GM12878 (cell line): ENCODE results near the gene DOLPP1. TPM values are rescaled to one million over a fixed set of nuclear protein-coding genes. Genes with fewer than 3 reads are reported as not detected.

ENCODE experiments used
- ATAC-seq: fragments of 200-7000 bp; cut with Tn5 transposase; 3 replicates; pipeline ENCODE4 v1.9.1; 2020; ENCODE audit warnings: mild to moderate bottlenecking, moderate library complexity
- BruUV-seq: library from RNA; stranded (reverse); fragments of 400-500 nt; replicated peaks from 2 replicates; lab custom pipeline; 2021; lab: Mats Ljungman, UMichigan
- CTCF ChIA-PET: fragments of 300-600 bp; sonication (Branson Sonifier 250); formaldehyde crosslinking; extraction: SDS; loops from one replicate; lab custom pipeline; 2021; ENCODE audit warnings: inconsistent platforms; lab: Yijun Ruan, JAX
- POLR2A ChIA-PET: fragments of 350-600 bp; formaldehyde crosslinking; extraction: SDS; loops from one replicate; lab custom pipeline; 2021; ENCODE audit warnings: inconsistent platforms; lab: Charles Lee
- RAD21 ChIA-PET: fragments of 300-600 bp; sonication (Branson Sonifier 250); formaldehyde crosslinking; loops from one replicate; lab custom pipeline; 2023; ENCODE audit warnings: antibody characterized with exemption; ENCODE audit not compliant: unreplicated experiment; lab: Charles Lee
- SMC1A ChIA-PET: fragments of 300-600 bp; sonication (Branson Sonifier 250); formaldehyde crosslinking; loops from one replicate; lab custom pipeline; 2023; ENCODE audit not compliant: unreplicated experiment, uncharacterized antibody; lab: Charles Lee
- DNase-seq: peaks from one replicate; pipeline ENCODE4 v3.0.0-alpha.2; 2011; ENCODE audit warnings: low read depth, low spot score
- FAIRE-seq: peaks from 3 replicates; lab custom pipeline; 2011; peaks lifted over from hg19 to GRCh38; lab: Jason Lieb, UNC
- H2AFZ ChIP-seq: 2 replicates; pipeline ENCODE4 v1.6.0; 2011; ENCODE audit warnings: low read depth, low read length, control low read depth; ENCODE audit not compliant: control insufficient read depth
- H3K27ac ChIP-seq: 2 replicates; pipeline ENCODE4 v1.5.1; 2011; ENCODE audit warnings: control low read depth; ENCODE audit not compliant: control insufficient read depth, insufficient read depth
- H3K27me3 ChIP-seq, 2 experiments: replicated peaks in 1 of 2; 2 replicates each; pipeline versions ENCODE4 v1.6.0 to v1.6.1; 2011; ENCODE audit warnings: low read length in 1 of 2; ENCODE audit not compliant: control insufficient read depth in 2 of 2, insufficient read depth in 2 of 2
- H3K36me3 ChIP-seq, 2 experiments: 2 replicates each; pipeline ENCODE4 v1.5.1; 2011; ENCODE audit warnings: low read length in 1 of 2; ENCODE audit not compliant: control insufficient read depth in 2 of 2, insufficient read depth in 2 of 2
- H3K4me1 ChIP-seq: 2 replicates; pipeline ENCODE4 v1.6.1; 2011; ENCODE audit warnings: mild to moderate bottlenecking, low read length, moderate library complexity, mixed read lengths; ENCODE audit not compliant: control insufficient read depth, insufficient read depth
- H3K4me2 ChIP-seq: 2 replicates; pipeline ENCODE4 v1.6.0; 2011; ENCODE audit warnings: control low read depth; ENCODE audit not compliant: control insufficient read depth, insufficient read depth
- H3K4me3 ChIP-seq: fragments of 200-600 bp; sonication (generic); 2 replicates; pipeline ENCODE4 v1.5.1; 2016
- H3K79me2 ChIP-seq: 2 replicates; pipeline ENCODE4 v1.6.0; 2011; ENCODE audit warnings: low read length; ENCODE audit not compliant: control insufficient read depth, insufficient read depth
- H3K9ac ChIP-seq: 2 replicates; pipeline ENCODE4 v1.8.0; 2011; ENCODE audit warnings: low read length, control low read depth, mixed read lengths; ENCODE audit not compliant: control insufficient read depth, insufficient read depth
- H3K9me3 ChIP-seq: replicated peaks from 3 replicates; pipeline ENCODE4 v1.5.1; 2011; ENCODE audit warnings: mild to moderate bottlenecking, low read length; ENCODE audit not compliant: control insufficient read depth, insufficient read depth
- H4K20me1 ChIP-seq: 2 replicates; pipeline ENCODE4 v1.6.0; 2011; ENCODE audit not compliant: control insufficient read depth, insufficient read depth
- ASH2L ChIP-seq: fragments of 300-600, 200-600 bp; sonication (generic); IDR thresholded peaks from 2 replicates; pipeline ENCODE4 v1.6.1; 2017; ENCODE audit warnings: low read depth, mild to moderate bottlenecking, borderline replicate concordance
- CBX3 ChIP-seq: fragments of 200-600 bp; sonication (generic); IDR thresholded peaks from 2 replicates; pipeline ENCODE4 v1.6.1; 2016; ENCODE audit warnings: low read depth, borderline replicate concordance
- EZH2 ChIP-seq: IDR thresholded peaks from 2 replicates; pipeline ENCODE4 v1.6.1; 2012; ENCODE audit warnings: low read depth, mild to moderate bottlenecking, control low read depth, inconsistent platforms, low read length, borderline replicate concordance; ENCODE audit not compliant: control insufficient read depth
- FOS ChIP-seq: IDR thresholded peaks from 3 replicates; pipeline ENCODE4 v1.6.1; 2011; ENCODE audit warnings: borderline replicate concordance; ENCODE audit not compliant: insufficient read length; ENCODE audit errors: extremely low read depth
- HCFC1 ChIP-seq: fragments of 150-350 bp; IDR thresholded peaks from 2 replicates; pipeline ENCODE4 v1.6.1; 2014; ENCODE audit warnings: low read length
- POLR2AphosphoS5 ChIP-seq: IDR thresholded peaks from 2 replicates; pipeline ENCODE4 v1.6.1; 2011; ENCODE audit warnings: mild to moderate bottlenecking, low read length, inconsistent platforms
- SMAD5 ChIP-seq: IDR thresholded peaks from 2 replicates; pipeline ENCODE4 v1.6.1; 2016; ENCODE audit warnings: antibody characterized with exemption, low read depth
- TBL1XR1 ChIP-seq: IDR thresholded peaks from 2 replicates; pipeline ENCODE4 v1.6.1; 2012; ENCODE audit warnings: low read depth, low read length, improper control_type of control experiment
- WGBS: methylation state at CpG from one replicate; pipeline ENCODE4 v1.1.6; 2016; ENCODE audit warnings: low lambda C conversion rate; ENCODE audit not compliant: insufficient replicate concordance, insufficient coverage; ENCODE audit errors: missing lambda C conversion rate; 5-methylcytosine and 5-hydroxymethylcytosine counted together
- in situ Hi-C: fragments of 300-500 bp; cut with MboI; formaldehyde crosslinking; loops from 9 replicates; pipeline ENCODE4 v1.14.3; 2018; ENCODE audit warnings: mixed read lengths
- intact Hi-C: fragments of 100-400 bp; cut with micrococcal nuclease; formaldehyde crosslinking; loops from one replicate; pipeline ENCODE4 v1.14.2; 2022; ENCODE audit not compliant: unreplicated experiment
- polyA plus RNA-seq, 11 experiments: library from polyadenylated mRNA; depleted of rRNA in 4 of 11; unstranded in 6 of 11; stranded (reverse) in 5 of 11; fragments of >200 nt; fragmentation: Nextera tagmentation in 4 of 11; fragmentation: Illumina TruSeq in 1 of 11; extraction: Ambion mirVana in 4 of 11; extraction: Trizol in 1 of 11; gene quantifications; 1 replicate in 1 of 11; 2 replicates in 10 of 11; pipeline versions ENCODE4 v1.2.1 to v1.2.3, GENCODE V29; 2011 to 2016; ENCODE audit warnings: inconsistent platforms in 2 of 11, missing spikeins in 2 of 11, low read depth in 1 of 11
- total RNA-seq, 4 experiments: library from RNA; depleted of rRNA in 3 of 4; stranded (reverse); fragments of >200 nt in 3 of 4; fragmentation: Illumina TruSeq in 1 of 4; extraction: Trizol in 1 of 4; gene quantifications; 2 replicates each; pipeline versions ENCODE4 v1.2.1 to v1.2.3, GENCODE V29; 2013 to 2021
- TF ChIP-seq, protein P1 (sequence below): fragments of 450-650 bp; IDR thresholded peaks from 2 replicates; pipeline ENCODE4 v1.6.1; 2018; ENCODE audit warnings: borderline replicate concordance, mild to moderate bottlenecking; ENCODE audit not compliant: partially characterized antibody
- TF ChIP-seq, protein P2 (sequence below): IDR thresholded peaks from 2 replicates; pipeline ENCODE4 v1.6.1; 2012; ENCODE audit warnings: low read depth, low read length, improper control_type of control experiment

Gene DOLPP1
- total and polyA plus RNA-seq, 10 of the 15 experiments (the other 5 are each of a cell fraction or from before 2014, with no cell fraction given): 0.76 to 19.9 (median 13.4) TPM

DNA sequence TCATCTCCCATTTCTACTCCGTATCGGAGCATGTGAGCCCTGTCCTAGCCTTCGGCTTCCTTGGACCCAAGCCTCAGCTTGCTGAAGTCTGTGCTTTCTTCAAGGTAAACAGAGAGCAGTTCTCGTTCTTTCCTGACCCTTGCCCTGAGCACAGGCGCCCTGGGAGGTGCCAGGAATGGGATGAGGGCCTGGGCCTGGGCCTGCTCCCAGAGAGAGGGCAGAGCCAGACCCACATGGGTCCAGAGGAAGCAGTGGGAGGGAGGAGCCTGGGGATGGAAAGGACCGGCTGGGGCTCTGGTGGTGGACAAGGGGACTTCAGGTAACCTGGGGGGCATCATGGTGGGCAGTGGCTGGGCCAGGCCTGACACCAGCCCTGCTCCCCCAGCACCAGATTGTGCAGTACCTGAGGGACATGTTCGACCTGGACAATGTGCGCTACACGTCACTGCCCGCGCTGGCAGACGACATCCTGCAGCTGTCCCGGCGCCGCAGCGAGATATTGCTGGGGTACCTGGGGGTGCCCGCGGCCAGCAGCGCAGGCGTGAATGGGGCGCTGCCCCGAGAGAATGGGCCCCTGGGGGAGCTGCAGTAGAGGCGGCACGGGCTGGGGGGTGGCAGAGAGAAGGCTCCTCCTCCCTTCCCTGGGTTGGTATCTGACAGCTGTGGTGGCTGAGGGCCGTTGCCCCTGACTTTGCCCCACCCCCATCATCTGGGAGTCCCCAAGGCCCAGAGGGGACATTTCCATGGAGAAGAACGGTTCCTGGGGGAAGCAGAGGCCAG is 10.9 kb upstream of the DOLPP1 start:
- H4K20me1 ChIP-seq: no peaks in the 10 kb centered on the region
- in situ Hi-C loops (no loop called here), intact Hi-C loops (no loop called here)
- H3K9ac ChIP-seq: no peak overlapping the region
- WGBS: 89% methylated on average over 26 of the region's 26 CpGs
- H3K36me3 ChIP-seq: no peaks in the 10 kb centered on the region; a peak in 2 of 4 replicates
- RAD21 ChIA-PET: no interaction called here
- FAIRE-seq: no peak
- H3K4me2 ChIP-seq: no peak overlapping the region
- no peaks in the 10 kb centered on the region for H3K79me2 ChIP-seq
- CTCF ChIA-PET: no interaction called here
- no peaks in the 10 kb centered on the region for H3K27me3 ChIP-seq
- peak overlapping the region; percentile 71 for H2AFZ ChIP-seq
- no peak overlapping the region for H3K27ac ChIP-seq
- H3K4me1 ChIP-seq: peaks cover 12% of the 10 kb centered on the region
- no peaks in the 10 kb centered on the region for H3K9me3 ChIP-seq
- no TSS peak for BruUV-seq
- SMC1A ChIA-PET: no interaction called here
- no peak for TF ChIP-seq HCFC1
- TF ChIP-seq SMAD5: no peak
- no peak for TF ChIP-seq FOS
- no peak for TF ChIP-seq ASH2L
- no peak for TF ChIP-seq EZH2
- TF ChIP-seq, protein P1, sequence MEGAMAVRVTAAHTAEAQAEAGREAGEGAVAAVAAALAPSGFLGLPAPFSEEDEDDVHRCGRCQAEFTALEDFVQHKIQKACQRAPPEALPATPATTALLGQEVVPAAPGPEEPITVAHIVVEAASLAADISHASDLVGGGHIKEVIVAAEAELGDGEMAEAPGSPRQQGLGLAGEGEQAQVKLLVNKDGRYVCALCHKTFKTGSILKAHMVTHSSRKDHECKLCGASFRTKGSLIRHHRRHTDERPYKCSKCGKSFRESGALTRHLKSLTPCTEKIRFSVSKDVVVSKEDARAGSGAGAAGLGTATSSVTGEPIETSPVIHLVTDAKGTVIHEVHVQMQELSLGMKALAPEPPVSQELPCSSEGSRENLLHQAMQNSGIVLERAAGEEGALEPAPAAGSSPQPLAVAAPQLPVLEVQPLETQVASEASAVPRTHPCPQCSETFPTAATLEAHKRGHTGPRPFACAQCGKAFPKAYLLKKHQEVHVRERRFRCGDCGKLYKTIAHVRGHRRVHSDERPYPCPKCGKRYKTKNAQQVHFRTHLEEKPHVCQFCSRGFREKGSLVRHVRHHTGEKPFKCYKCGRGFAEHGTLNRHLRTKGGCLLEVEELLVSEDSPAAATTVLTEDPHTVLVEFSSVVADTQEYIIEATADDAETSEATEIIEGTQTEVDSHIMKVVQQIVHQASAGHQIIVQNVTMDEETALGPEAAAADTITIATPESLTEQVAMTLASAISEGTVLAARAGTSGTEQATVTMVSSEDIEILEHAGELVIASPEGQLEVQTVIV: no peak
- TF ChIP-seq POLR2AphosphoS5: no peak
- no peak for TF ChIP-seq TBL1XR1
- TF ChIP-seq, protein P2, sequence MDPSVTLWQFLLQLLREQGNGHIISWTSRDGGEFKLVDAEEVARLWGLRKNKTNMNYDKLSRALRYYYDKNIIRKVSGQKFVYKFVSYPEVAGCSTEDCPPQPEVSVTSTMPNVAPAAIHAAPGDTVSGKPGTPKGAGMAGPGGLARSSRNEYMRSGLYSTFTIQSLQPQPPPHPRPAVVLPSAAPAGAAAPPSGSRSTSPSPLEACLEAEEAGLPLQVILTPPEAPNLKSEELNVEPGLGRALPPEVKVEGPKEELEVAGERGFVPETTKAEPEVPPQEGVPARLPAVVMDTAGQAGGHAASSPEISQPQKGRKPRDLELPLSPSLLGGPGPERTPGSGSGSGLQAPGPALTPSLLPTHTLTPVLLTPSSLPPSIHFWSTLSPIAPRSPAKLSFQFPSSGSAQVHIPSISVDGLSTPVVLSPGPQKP: no peak
- no peak for TF ChIP-seq CBX3
- DNase-seq: no peak
- H3K4me3 ChIP-seq: no peak overlapping the region
- POLR2A ChIA-PET: no interaction called here
- ATAC-seq: no peak
